ENCODE measurements around the gene SHC3.

- TF ChIP-seq SIN3A (IDR thresholded peaks at IDR 0.05; ENCODE audit: borderline replicate concordance, insufficient read depth, low read length) (no peak), REST (IDR thresholded peaks at IDR 0.05; ENCODE audit: insufficient read depth in 1 of 2, low read depth in 2 of 2, low read length in 2 of 2) (no peak), POLR2AphosphoS5 (IDR thresholded peaks at IDR 0.05; ENCODE audit: low read depth, low read length) (no peak; the same call in 1 of the 2 replicates), TAF1 (IDR thresholded peaks at IDR 0.05; ENCODE audit: borderline replicate concordance, insufficient read depth, low read length) (no peak)
Measured at GRCh38 chr9:89143266-89143665, 35.4 kb downstream of the SHC3 start.
